BE2C (cell line): Measurements from ENCODE around the gene COMMD9.

ENCODE experiments used
- DNase-seq: peaks from one replicate; pipeline ENCODE4 v3.0.0-alpha.2; 2020
- H3K27me3 ChIP-seq: fragments of 250-450 bp; sonication (Bioruptor Pico); 2 replicates; pipeline ENCODE4 v1.5.1; 2020; ENCODE audit warnings: mild to moderate bottlenecking
- H3K36me3 ChIP-seq: fragments of 250-450 bp; sonication (Bioruptor Pico); 2 replicates; pipeline ENCODE4 v1.5.1; 2020; ENCODE audit warnings: mild to moderate bottlenecking
- H3K4me1 ChIP-seq: fragments of 250-450 bp; sonication (Bioruptor Pico); 2 replicates; pipeline ENCODE4 v1.5.1; 2020
- H3K4me3 ChIP-seq: 2 replicates; pipeline ENCODE4 v1.5.1; 2011; ENCODE audit warnings: low read depth, low read length
- H3K9me3 ChIP-seq: fragments of 250-450 bp; sonication (Bioruptor Pico); 2 replicates; pipeline ENCODE4 v1.5.1; 2020
- CTCF ChIP-seq: IDR thresholded peaks from 2 replicates; pipeline ENCODE4 v1.5.1; 2012; ENCODE audit warnings: mild to moderate bottlenecking, low read depth, low read length

The COMMD9 gene

GRCh38 chr11:36222831-36223635 is 66.2 kb downstream of the COMMD9 start:
- DNase-seq: no peak
- no peaks in the 10 kb centered on the region for H3K27me3 ChIP-seq
- H3K36me3 ChIP-seq: no peaks in the 10 kb centered on the region
- H3K9me3 ChIP-seq: no peaks in the 10 kb centered on the region
- H3K4me3 ChIP-seq: no peak overlapping the region
- TF ChIP-seq CTCF: no peak
- no peaks in the 10 kb centered on the region for H3K4me1 ChIP-seq
